GM08714 (cell line): ENCODE data around the gene URM1.
A peak's percentile ranks its signal among the peaks of the same experiment; 100 is the strongest.
"Not testable (repeated sequence)": the region's sequence is repeated elsewhere in the genome, so short reads cannot be mapped to it uniquely, and the experiment has no call there.

Source experiments
- H3K4me3 ChIP-seq: fragments of 200-500 bp; sonication (Bioruptor generic); 2 replicates; pipeline ENCODE4 v1.5.1; 2014; ENCODE audit warnings: mild to moderate bottlenecking, low read length, inconsistent platforms
- ZNF274 ChIP-seq: IDR thresholded peaks from 2 replicates; pipeline ENCODE4 v1.6.1; 2012; ENCODE audit warnings: mild to moderate bottlenecking, low read depth, low read length

Gene URM1

GRCh38 chr9:128370752-128371629 is at the start of gene URM1:
Gene URM1 (plus strand): TSS chr9:128371374. CDS start chr9:128371381, 7 bp downstream.
- no peak for TF ChIP-seq ZNF274
- peak within 1 kb of the TSS; percentile 85 for H3K4me3 ChIP-seq

- H3K4me3 ChIP-seq: peak overlapping the region; percentile 91
- no peak for TF ChIP-seq ZNF274
Measured at GRCh38 chr9:128321879-128322403, 49.2 kb upstream of the URM1 start.

- peak within 1 kb of the TSS; percentile 91 for H3K4me3 ChIP-seq
- TF ChIP-seq ZNF274: no peak
Measured at GRCh38 chr9:128322404-128323211, 48.6 kb upstream of the URM1 start, which contains the start of the genes COQ4 and TRUB2. Gene COQ4 (plus strand): TSS chr9:128322839. CDS start chr9:128322859, 20 bp downstream. Gene TRUB2 (minus strand): TSS chr9:128322447. CDS start chr9:128322408, 39 bp downstream.

GRCh38 chr9:128323212-128323730 is 47.9 kb upstream of the URM1 start:
- no peak for TF ChIP-seq ZNF274

GRCh38 chr9:128323791-128324190 is 47.4 kb upstream of the URM1 start:
- peak overlapping the region; percentile 91 for H3K4me3 ChIP-seq
- TF ChIP-seq ZNF274: no peak

More at GRCh38 chr9:128323212-128323730, 47.9 kb upstream of the URM1 start:
- peak overlapping the region; percentile 91 for H3K4me3 ChIP-seq

- TF ChIP-seq ZNF274: no peak
- H3K4me3 ChIP-seq: no peak overlapping the region
Measured at GRCh38 chr9:128324401-128324800, 46.8 kb upstream of the URM1 start.

GRCh38 chr9:128325629-128326028 is 45.5 kb upstream of the URM1 start:
- no peak overlapping the region for H3K4me3 ChIP-seq
- no peak for TF ChIP-seq ZNF274

- no peak for TF ChIP-seq ZNF274
- no peak overlapping the region for H3K4me3 ChIP-seq
Measured at GRCh38 chr9:128333451-128333869, 37.7 kb upstream of the URM1 start.

GRCh38 chr9:128335161-128335560 is 36.0 kb upstream of the URM1 start:
- TF ChIP-seq ZNF274: no peak
- no peak overlapping the region for H3K4me3 ChIP-seq

- no peak overlapping the region for H3K4me3 ChIP-seq
- TF ChIP-seq ZNF274: no peak
Measured at GRCh38 chr9:128335914-128336313, 35.3 kb upstream of the URM1 start.

GRCh38 chr9:128337936-128338335 is 33.2 kb upstream of the URM1 start:
- no peak overlapping the region for H3K4me3 ChIP-seq
- TF ChIP-seq ZNF274: no peak

GRCh38 chr9:128338852-128339614 is 32.1 kb upstream of the URM1 start:
- H3K4me3 ChIP-seq: not testable (repeated sequence)

- TF ChIP-seq ZNF274: no peak
- H3K4me3 ChIP-seq: peak within 1 kb of the TSS; percentile 75
Measured at GRCh38 chr9:128339761-128340690, 31.1 kb upstream of the URM1 start, which contains the start of gene SLC27A4. Gene SLC27A4 (plus strand): TSS chr9:128340527. CDS start chr9:128343133, 2,606 bp downstream.
